Neural cell (in vitro differentiated cells): ENCODE data around the gene KRT15. TPM values are rescaled to one million over a fixed set of nuclear protein-coding genes. Genes with fewer than 3 reads are reported as not detected.

Experiments used
- H2AFZ ChIP-seq: fragments of 200-600, 300-800 bp; sonication (generic), shearing (Covaris generic); 2 replicates; pipeline ENCODE4 v1.6.0; 2014; ENCODE audit warnings: low read depth, mild to moderate bottlenecking, antibody characterized with exemption, low read length, moderate library complexity
- H3F3A ChIP-seq: fragments of 200-600 bp; shearing (Covaris generic); 2 replicates; pipeline ENCODE4 v1.6.1; 2016; ENCODE audit warnings: mild to moderate bottlenecking, moderate library complexity, mixed read lengths, antibody characterized with exemption, low read length; ENCODE audit not compliant: insufficient read depth, poor library complexity, severe bottlenecking
- H3K27ac ChIP-seq: fragments of 200-600, 300-800 bp; sonication (generic), shearing (Covaris generic); 2 replicates; pipeline ENCODE4 v1.5.1; 2014; ENCODE audit warnings: mild to moderate bottlenecking, low read length, moderate library complexity
- H3K27me3 ChIP-seq: fragments of 300-800, 200-600 bp; sonication (generic), shearing (Covaris generic); 2 replicates; pipeline ENCODE4 v1.6.0; 2014; ENCODE audit warnings: mild to moderate bottlenecking, low read depth, low read length, moderate library complexity; ENCODE audit not compliant: insufficient read depth
- H3K36me3 ChIP-seq: fragments of 300-800, 200-600 bp; sonication (generic), shearing (Covaris generic); 2 replicates; pipeline ENCODE4 v1.5.1; 2014; ENCODE audit warnings: mild to moderate bottlenecking, antibody characterized with exemption, low read length, moderate library complexity; ENCODE audit not compliant: insufficient read depth
- H3K4me2 ChIP-seq: fragments of 300-800, 200-600 bp; sonication (generic), shearing (Covaris generic); 2 replicates; pipeline ENCODE4 v1.6.0; 2014; ENCODE audit warnings: mild to moderate bottlenecking, low read length
- H3K4me3 ChIP-seq: fragments of 300-800, 200-600 bp; sonication (generic), shearing (Covaris generic); 2 replicates; pipeline ENCODE4 v1.5.1; 2014; ENCODE audit warnings: mild to moderate bottlenecking, low read length, moderate library complexity
- H3K79me2 ChIP-seq: fragments of 200-600 bp; shearing (Covaris generic); replicated peaks from 2 replicates; pipeline ENCODE4 v1.6.0; 2014; ENCODE audit warnings: mild to moderate bottlenecking, low read length, moderate library complexity; ENCODE audit not compliant: insufficient read depth
- H3K9ac ChIP-seq: fragments of 300-800, 200-600 bp; sonication (generic), shearing (Covaris generic); 2 replicates; pipeline ENCODE4 v1.6.1; 2016; ENCODE audit warnings: mild to moderate bottlenecking, low read length, mixed read lengths
- H3K9me2 ChIP-seq: fragments of 200-600 bp; shearing (Covaris generic); 2 replicates; pipeline ENCODE4 v1.6.1; 2016; ENCODE audit warnings: mild to moderate bottlenecking, low read length, mixed read lengths; ENCODE audit not compliant: insufficient read depth
- H3K9me3 ChIP-seq: fragments of 200-600, 300-800 bp; sonication (generic), shearing (Covaris generic); 2 replicates; pipeline ENCODE4 v1.6.1; 2016; ENCODE audit warnings: mild to moderate bottlenecking, mixed run types, low read length, moderate library complexity, mixed read lengths
- H4K20me1 ChIP-seq: fragments of 200-600 bp; shearing (Covaris generic); 2 replicates; pipeline ENCODE4 v1.6.1; 2016; ENCODE audit warnings: mild to moderate bottlenecking, mixed run types; ENCODE audit not compliant: insufficient read depth
- EP300 ChIP-seq: fragments of 450-650 bp; conservative IDR thresholded peaks from 2 replicates; pipeline ENCODE4 v1.6.1; 2014; ENCODE audit warnings: antibody characterized with exemption, mild to moderate bottlenecking, moderate library complexity; ENCODE audit not compliant: poor library complexity, severe bottlenecking
- MXI1 ChIP-seq: fragments of 450-650 bp; conservative IDR thresholded peaks from 2 replicates; pipeline ENCODE4 v1.6.1; 2014; ENCODE audit warnings: antibody characterized with exemption, mild to moderate bottlenecking; ENCODE audit not compliant: poor library complexity, severe bottlenecking
- POLR2AphosphoS5 ChIP-seq: IDR thresholded peaks from 2 replicates; pipeline ENCODE4 v1.6.1; 2012
- RAD21 ChIP-seq: fragments of 450-650 bp; conservative IDR thresholded peaks from 2 replicates; pipeline ENCODE4 v1.6.1; 2014; ENCODE audit warnings: antibody characterized with exemption, mild to moderate bottlenecking, moderate library complexity
- REST ChIP-seq: IDR thresholded peaks from 2 replicates; pipeline ENCODE4 v1.6.1; 2012; ENCODE audit warnings: borderline replicate concordance
- SMC3 ChIP-seq: fragments of 450-650 bp; conservative IDR thresholded peaks from 2 replicates; pipeline ENCODE4 v1.6.1; 2014; ENCODE audit warnings: antibody characterized with exemption, mild to moderate bottlenecking, moderate library complexity; ENCODE audit not compliant: poor library complexity
- TAF1 ChIP-seq: IDR thresholded peaks from 2 replicates; pipeline ENCODE4 v1.6.1; 2012; ENCODE audit warnings: low read depth
- polyA plus RNA-seq: library from polyadenylated mRNA; depleted of rRNA; stranded (reverse); fragments of >200 nt; gene quantifications from 2 replicates; pipeline ENCODE4 v1.2.3, GENCODE V29; 2014
- TF ChIP-seq, protein P1 (sequence below): fragments of 450-650 bp; IDR thresholded peaks from 2 replicates; pipeline ENCODE4 v1.5.1; 2014; ENCODE audit warnings: antibody characterized with exemption, mild to moderate bottlenecking, moderate library complexity; ENCODE audit not compliant: poor library complexity, severe bottlenecking

Gene KRT15
- polyA plus RNA-seq, 1 donor from 2014 or later: 0.09 TPM

- Histone ChIP-seq H3K27me3 (no peaks in the 10 kb centered on the region), H2AFZ (no peak overlapping the region), H3K4me2 (no peak overlapping the region), H3K79me2 (no peaks in the 10 kb centered on the region), H3K9ac (peak overlapping the region; percentile 26), H3K4me3 (no peak overlapping the region), H3K27ac (no peak overlapping the region), H3K36me3 (no peaks in the 10 kb centered on the region), H3F3A (no peaks in the 10 kb centered on the region), H3K9me3 (no peaks in the 10 kb centered on the region), H4K20me1 (no peaks in the 10 kb centered on the region), H3K9me2 (no peaks in the 10 kb centered on the region)
- no peak for TF ChIP-seq REST
- TF ChIP-seq, protein P1, sequence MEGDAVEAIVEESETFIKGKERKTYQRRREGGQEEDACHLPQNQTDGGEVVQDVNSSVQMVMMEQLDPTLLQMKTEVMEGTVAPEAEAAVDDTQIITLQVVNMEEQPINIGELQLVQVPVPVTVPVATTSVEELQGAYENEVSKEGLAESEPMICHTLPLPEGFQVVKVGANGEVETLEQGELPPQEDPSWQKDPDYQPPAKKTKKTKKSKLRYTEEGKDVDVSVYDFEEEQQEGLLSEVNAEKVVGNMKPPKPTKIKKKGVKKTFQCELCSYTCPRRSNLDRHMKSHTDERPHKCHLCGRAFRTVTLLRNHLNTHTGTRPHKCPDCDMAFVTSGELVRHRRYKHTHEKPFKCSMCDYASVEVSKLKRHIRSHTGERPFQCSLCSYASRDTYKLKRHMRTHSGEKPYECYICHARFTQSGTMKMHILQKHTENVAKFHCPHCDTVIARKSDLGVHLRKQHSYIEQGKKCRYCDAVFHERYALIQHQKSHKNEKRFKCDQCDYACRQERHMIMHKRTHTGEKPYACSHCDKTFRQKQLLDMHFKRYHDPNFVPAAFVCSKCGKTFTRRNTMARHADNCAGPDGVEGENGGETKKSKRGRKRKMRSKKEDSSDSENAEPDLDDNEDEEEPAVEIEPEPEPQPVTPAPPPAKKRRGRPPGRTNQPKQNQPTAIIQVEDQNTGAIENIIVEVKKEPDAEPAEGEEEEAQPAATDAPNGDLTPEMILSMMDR: peak; percentile 92
- no peak for TF ChIP-seq TAF1
- no peak for TF ChIP-seq POLR2AphosphoS5
- peak; percentile 84 for TF ChIP-seq SMC3
- no peak for TF ChIP-seq MXI1
- no peak for TF ChIP-seq EP300
- TF ChIP-seq RAD21: peak; percentile 82
These were observed 30.3 kb upstream of the KRT15 start for GRCh38 chr17:41548844-41549595.

GRCh38 chr17:41547921-41548843, 29.5 kb upstream of the KRT15 start:
- no peaks in the 10 kb centered on the region for H4K20me1 ChIP-seq
- peak overlapping the region; percentile 26 for H3K9ac ChIP-seq
- no peak overlapping the region for H3K4me3 ChIP-seq

More at GRCh38 chr17:41547921-41548843, 29.5 kb upstream of the KRT15 start:
- no peaks in the 10 kb centered on the region for H3K27me3 ChIP-seq
- H3K4me2 ChIP-seq: no peak overlapping the region
- H3K9me3 ChIP-seq: no peaks in the 10 kb centered on the region
- TF ChIP-seq SMC3: no peak
- no peaks in the 10 kb centered on the region for H3K9me2 ChIP-seq
- H3K36me3 ChIP-seq: no peaks in the 10 kb centered on the region
- H2AFZ ChIP-seq: no peak overlapping the region
- H3F3A ChIP-seq: no peaks in the 10 kb centered on the region
- no peaks in the 10 kb centered on the region for H3K79me2 ChIP-seq
- H3K27ac ChIP-seq: no peak overlapping the region
